ENCODE data around the gene ACKR3.

Gene ACKR3

GRCh38 chr2:236618370-236618769 lies 48.7 kb downstream of the ACKR3 start:
- no peak for DNase-seq (ENCODE audit: insufficient read length)
- TF ChIP-seq TAF1 (IDR thresholded peaks at IDR 0.05; ENCODE audit: borderline replicate concordance, low read depth, low read length): no peak
- TF ChIP-seq POLR2AphosphoS5 (IDR thresholded peaks at IDR 0.05; ENCODE audit: low read depth, low read length): no peak
- TF ChIP-seq POLR2A (IDR thresholded peaks at IDR 0.05; ENCODE audit: low read depth, low read length): no peak
- no peak for FAIRE-seq

GRCh38 chr2:236619910-236620612 lies 50.4 kb downstream of the ACKR3 start:
- TF ChIP-seq TAF1 (IDR thresholded peaks at IDR 0.05; ENCODE audit: borderline replicate concordance, low read depth, low read length): no peak
- TF ChIP-seq POLR2A (IDR thresholded peaks at IDR 0.05; ENCODE audit: low read depth, low read length): no peak
- no peak for TF ChIP-seq POLR2AphosphoS5 (IDR thresholded peaks at IDR 0.05; ENCODE audit: low read depth, low read length)
- DNase-seq (ENCODE audit: insufficient read length) (no peak), FAIRE-seq (no peak)

DNA sequence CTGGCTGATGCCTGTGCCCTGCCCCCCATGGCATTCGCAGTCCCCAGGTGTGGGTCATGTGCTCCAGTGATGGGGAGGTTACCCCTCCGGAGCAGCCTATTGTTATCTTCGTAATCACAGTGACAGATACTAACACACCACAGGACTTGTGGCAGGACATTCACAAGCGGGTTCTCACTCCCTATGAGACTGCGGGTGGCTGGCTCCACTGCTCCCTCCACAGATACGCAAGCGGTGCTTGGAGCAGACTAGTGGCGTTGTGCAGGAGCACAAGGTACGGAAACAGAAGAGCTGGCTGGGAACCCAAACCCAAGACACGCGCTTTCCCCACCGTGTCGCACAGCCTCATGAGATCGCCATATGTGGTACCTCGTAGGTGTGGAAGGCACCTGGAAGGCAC lies 52.2 kb downstream of the ACKR3 start:
- FAIRE-seq: no peak
- DNase-seq (ENCODE audit: insufficient read length): no peak
- no peak for TF ChIP-seq POLR2AphosphoS5 (IDR thresholded peaks at IDR 0.05; ENCODE audit: low read depth, low read length)
- no peak for TF ChIP-seq POLR2A (IDR thresholded peaks at IDR 0.05; ENCODE audit: low read depth, low read length)
- TF ChIP-seq TAF1 (IDR thresholded peaks at IDR 0.05; ENCODE audit: borderline replicate concordance, low read depth, low read length): no peak

DNA sequence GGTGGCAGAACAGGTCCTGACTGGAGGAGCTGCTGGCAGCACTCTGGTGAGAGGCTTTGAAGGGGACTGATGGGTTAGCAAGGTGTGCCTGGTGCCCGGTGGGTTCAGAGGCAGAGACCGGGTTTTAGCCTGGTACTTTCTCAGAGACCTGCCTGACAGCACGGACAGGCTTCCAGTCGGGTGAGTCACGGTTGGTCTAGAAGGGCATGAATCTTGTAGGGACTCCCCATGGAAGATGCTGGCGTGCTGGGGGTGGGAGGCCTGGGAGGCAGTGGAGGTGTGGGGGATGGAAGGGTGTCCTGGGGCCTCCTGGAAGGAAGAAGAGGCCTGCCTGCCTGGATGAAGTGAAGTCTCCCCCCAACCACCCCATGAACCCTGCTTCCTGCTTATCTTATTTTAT lies 52.6 kb downstream of the ACKR3 start:
- no peak for FAIRE-seq
- TF ChIP-seq POLR2AphosphoS5 (IDR thresholded peaks at IDR 0.05; ENCODE audit: low read depth, low read length) (no peak), TAF1 (IDR thresholded peaks at IDR 0.05; ENCODE audit: borderline replicate concordance, low read depth, low read length) (no peak)
- DNase-seq (ENCODE audit: insufficient read length): no peak

GRCh38 chr2:236622660-236623059 lies 53.0 kb downstream of the ACKR3 start:
- FAIRE-seq (no peak), DNase-seq (ENCODE audit: insufficient read length) (no peak)
- TF ChIP-seq TAF1 (IDR thresholded peaks at IDR 0.05; ENCODE audit: borderline replicate concordance, low read depth, low read length) (no peak), POLR2A (IDR thresholded peaks at IDR 0.05; ENCODE audit: low read depth, low read length) (no peak), POLR2AphosphoS5 (IDR thresholded peaks at IDR 0.05; ENCODE audit: low read depth, low read length) (no peak)

GRCh38 chr2:236623816-236624215 lies 54.2 kb downstream of the ACKR3 start:
- FAIRE-seq (no peak), DNase-seq (ENCODE audit: insufficient read length) (no peak)
- TF ChIP-seq POLR2A (IDR thresholded peaks at IDR 0.05; ENCODE audit: low read depth, low read length) (no peak), TAF1 (IDR thresholded peaks at IDR 0.05; ENCODE audit: borderline replicate concordance, low read depth, low read length) (no peak), POLR2AphosphoS5 (IDR thresholded peaks at IDR 0.05; ENCODE audit: low read depth, low read length) (no peak)

- FAIRE-seq: no peak
- TF ChIP-seq POLR2A (IDR thresholded peaks at IDR 0.05; ENCODE audit: low read depth, low read length) (no peak), POLR2AphosphoS5 (IDR thresholded peaks at IDR 0.05; ENCODE audit: low read depth, low read length) (no peak), TAF1 (IDR thresholded peaks at IDR 0.05; ENCODE audit: borderline replicate concordance, low read depth, low read length) (no peak)
- DNase-seq (ENCODE audit: insufficient read length): no peak
Observed at GRCh38 chr2:236625156-236625690, 55.6 kb downstream of the ACKR3 start.

- FAIRE-seq (no peak), DNase-seq (ENCODE audit: insufficient read length) (no peak)
- no peak for TF ChIP-seq POLR2A (IDR thresholded peaks at IDR 0.05; ENCODE audit: low read depth, low read length)
- no peak for TF ChIP-seq POLR2AphosphoS5 (IDR thresholded peaks at IDR 0.05; ENCODE audit: low read depth, low read length)
- TF ChIP-seq TAF1 (IDR thresholded peaks at IDR 0.05; ENCODE audit: borderline replicate concordance, low read depth, low read length): no peak
Observed at GRCh38 chr2:236626391-236627150, 56.9 kb downstream of the ACKR3 start.

GRCh38 chr2:236627193-236627592 lies 57.6 kb downstream of the ACKR3 start:
- no peak for TF ChIP-seq POLR2AphosphoS5 (IDR thresholded peaks at IDR 0.05; ENCODE audit: low read depth, low read length)
- TF ChIP-seq POLR2A (IDR thresholded peaks at IDR 0.05; ENCODE audit: low read depth, low read length): no peak
- TF ChIP-seq TAF1 (IDR thresholded peaks at IDR 0.05; ENCODE audit: borderline replicate concordance, low read depth, low read length): no peak
- DNase-seq (ENCODE audit: insufficient read length) (no peak), FAIRE-seq (no peak)

GRCh38 chr2:236627841-236628240 lies 58.2 kb downstream of the ACKR3 start:
- FAIRE-seq (no peak), DNase-seq (ENCODE audit: insufficient read length) (no peak)
- TF ChIP-seq POLR2AphosphoS5 (IDR thresholded peaks at IDR 0.05; ENCODE audit: low read depth, low read length) (no peak), POLR2A (IDR thresholded peaks at IDR 0.05; ENCODE audit: low read depth, low read length) (no peak), TAF1 (IDR thresholded peaks at IDR 0.05; ENCODE audit: borderline replicate concordance, low read depth, low read length) (no peak)

DNA sequence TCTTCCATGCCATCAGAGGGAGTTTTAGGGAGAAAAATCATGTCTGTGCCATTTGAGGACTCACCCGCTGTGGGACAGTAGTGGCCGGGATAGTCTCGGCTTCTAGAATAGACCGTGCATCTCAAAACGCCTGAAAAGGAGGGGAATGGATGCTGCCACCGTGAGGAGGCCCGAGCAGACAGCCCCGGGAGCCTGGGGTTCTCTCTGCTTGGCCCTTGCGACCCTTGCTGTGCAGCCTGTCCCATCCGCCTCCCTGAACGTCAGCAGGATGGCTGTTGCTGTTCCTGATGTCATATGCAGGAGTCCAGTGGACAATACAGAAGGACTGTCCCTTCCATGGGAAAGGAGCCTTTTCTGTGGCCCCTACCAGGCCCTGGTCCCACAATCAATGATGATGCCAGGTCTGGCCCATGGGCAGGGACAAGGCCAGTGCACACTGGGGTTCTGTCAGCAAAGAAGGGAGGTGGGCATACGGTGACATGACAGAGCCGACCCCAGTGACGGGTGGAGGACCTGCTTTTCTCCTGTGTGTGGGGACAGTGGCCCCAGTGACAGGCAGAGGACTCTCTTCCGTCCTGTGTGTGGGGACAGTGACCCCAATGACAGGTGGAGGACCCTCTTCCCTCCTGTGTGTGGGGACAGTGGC lies 58.8 kb downstream of the ACKR3 start:
- no peak for DNase-seq (ENCODE audit: insufficient read length)
- FAIRE-seq: no peak
- TF ChIP-seq POLR2A (IDR thresholded peaks at IDR 0.05; ENCODE audit: low read depth, low read length): no peak
- no peak for TF ChIP-seq POLR2AphosphoS5 (IDR thresholded peaks at IDR 0.05; ENCODE audit: low read depth, low read length)
- no peak for TF ChIP-seq TAF1 (IDR thresholded peaks at IDR 0.05; ENCODE audit: borderline replicate concordance, low read depth, low read length)
